Type B pancreatic cell (in vitro differentiated cells): ENCODE measurements around the gene CCSER2. TPM values are rescaled to one million over a fixed set of nuclear protein-coding genes. Genes with fewer than 3 reads are reported as not detected.

Experiments
- DNase-seq: peaks from one replicate; pipeline ENCODE4 v3.0.0; 2021; ENCODE audit warnings: mixed read lengths; ENCODE audit not compliant: unreplicated experiment; ENCODE audit errors: extremely low spot score
- H3K27ac Mint-ChIP-seq: 2 replicates; pipeline ENCODE4 v1.8.0; 2021; ENCODE audit warnings: mild to moderate bottlenecking, mixed read lengths
- H3K27me3 Mint-ChIP-seq: 2 replicates; pipeline ENCODE4 v1.8.0; 2021; ENCODE audit warnings: mixed read lengths
- H3K36me3 Mint-ChIP-seq: 2 replicates; pipeline ENCODE4 v1.8.0; 2021; ENCODE audit warnings: mixed read lengths
- H3K4me1 Mint-ChIP-seq: one replicate; pipeline ENCODE4 v1.8.0; 2021; ENCODE audit warnings: mixed read lengths; ENCODE audit not compliant: unreplicated experiment
- H3K4me3 Mint-ChIP-seq: 2 replicates; pipeline ENCODE4 v1.8.0; 2021; ENCODE audit warnings: mild to moderate bottlenecking, mixed read lengths
- H3K9me3 Mint-ChIP-seq: 2 replicates; pipeline ENCODE4 v1.8.0; 2021; ENCODE audit warnings: mixed read lengths
- CTCF ChIP-seq: fragments of 200-600 bp; sonication (generic); conservative IDR thresholded peaks from 2 replicates; pipeline ENCODE4 v1.5.0; 2021; ENCODE audit warnings: antibody characterized with exemption, mild to moderate bottlenecking
- total RNA-seq: library from RNA; stranded (reverse); gene quantifications from 2 replicates; pipeline ENCODE4 v1.2.1, GENCODE V29; 2021; ENCODE audit warnings: low replicate concordance

CCSER2 gene
- total RNA-seq, 1 donor from 2014 or later = 43.9 TPM

DNA sequence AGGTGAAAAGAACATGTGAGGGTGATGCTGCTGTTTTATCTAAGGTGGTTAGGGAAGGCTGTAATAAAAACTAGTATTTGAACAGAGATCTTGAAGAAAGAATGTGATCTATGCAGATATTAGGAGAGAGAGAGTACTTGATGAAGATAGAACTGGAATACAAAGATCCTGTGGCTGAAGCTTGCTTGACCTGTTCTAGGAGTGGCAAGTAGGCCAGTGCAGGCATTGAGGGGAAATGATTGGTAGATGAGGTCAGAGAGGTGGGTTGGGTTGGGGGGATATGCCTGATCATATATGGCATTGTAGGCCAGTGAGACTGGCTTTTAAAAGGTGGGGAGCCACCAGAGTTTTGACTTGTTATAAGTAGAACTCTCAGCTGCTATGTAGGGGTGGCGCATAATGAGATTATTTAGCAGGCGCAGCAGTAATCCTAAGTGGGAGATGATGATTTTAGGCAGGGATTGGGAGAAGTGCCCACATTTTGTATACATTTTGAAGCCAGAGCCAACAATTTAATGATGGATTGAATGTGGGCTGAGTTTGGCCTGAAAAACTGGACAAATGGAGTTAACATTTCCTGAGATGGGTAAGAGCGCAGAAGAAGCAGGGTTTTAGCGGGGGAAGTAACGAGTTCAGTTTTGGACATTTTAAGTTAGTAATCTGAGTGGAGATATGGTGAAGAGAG is 8.2 kb downstream of the CCSER2 start:
- H3K9me3 Mint-ChIP-seq = no peaks in the 10 kb centered on the region
- DNase-seq = no peak
- H3K4me1 Mint-ChIP-seq = peaks cover 9% of the 10 kb centered on the region
- no peak for TF ChIP-seq CTCF
- H3K27ac Mint-ChIP-seq = no peak overlapping the region
- no peaks in the 10 kb centered on the region for H3K27me3 Mint-ChIP-seq
- H3K36me3 Mint-ChIP-seq = no peaks in the 10 kb centered on the region
- no peak overlapping the region for H3K4me3 Mint-ChIP-seq

DNA sequence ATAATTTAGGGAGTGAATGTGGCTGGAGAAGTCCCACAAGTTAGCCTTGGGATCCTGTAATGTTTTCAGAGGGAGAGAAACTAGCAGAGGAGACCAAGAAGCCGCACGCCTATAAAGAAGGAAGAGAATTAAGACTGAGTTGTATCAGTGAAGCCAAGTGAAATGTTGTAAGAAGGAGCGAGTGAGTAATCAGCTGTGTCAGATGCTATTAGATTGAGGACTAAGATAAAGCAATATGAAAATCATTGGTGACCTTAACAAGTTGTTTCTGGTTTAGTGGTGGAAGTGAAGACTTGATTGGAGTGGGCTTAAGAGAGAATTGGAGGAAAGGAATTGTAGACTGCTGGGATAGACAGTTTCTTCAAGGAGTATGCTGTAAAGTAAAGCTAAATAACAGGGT is 8.8 kb downstream of the CCSER2 start:
- Mint-ChIP-seq H3K36me3 (no peaks in the 10 kb centered on the region), H3K4me3 (no peak overlapping the region), H3K27ac (no peak overlapping the region)

GRCh38 chr10:84339025-84339424 is 10.6 kb downstream of the CCSER2 start:
- TF ChIP-seq CTCF = no peak
- peaks cover 7% of the 10 kb centered on the region for H3K4me1 Mint-ChIP-seq

More for the DNA sequence above, 8.8 kb downstream of the CCSER2 start:
- Mint-ChIP-seq H3K9me3 (no peaks in the 10 kb centered on the region), H3K4me1 (peaks cover 8% of the 10 kb centered on the region), H3K27me3 (no peaks in the 10 kb centered on the region)
- no peak for DNase-seq
- TF ChIP-seq CTCF = no peak

GRCh38 chr10:84340187-84340586 is 11.8 kb downstream of the CCSER2 start:
- DNase-seq = no peak
- Mint-ChIP-seq H3K4me3 (no peak overlapping the region), H3K36me3 (peaks cover 9% of the 10 kb centered on the region), H3K27ac (no peak overlapping the region), H3K4me1 (peaks cover 4% of the 10 kb centered on the region), H3K9me3 (no peaks in the 10 kb centered on the region), H3K27me3 (no peaks in the 10 kb centered on the region)
- TF ChIP-seq CTCF = no peak

More at GRCh38 chr10:84339025-84339424, 10.6 kb downstream of the CCSER2 start:
- H3K9me3 Mint-ChIP-seq = no peaks in the 10 kb centered on the region
- no peaks in the 10 kb centered on the region for H3K36me3 Mint-ChIP-seq
- H3K4me3 Mint-ChIP-seq = no peak overlapping the region
- no peaks in the 10 kb centered on the region for H3K27me3 Mint-ChIP-seq
- no peak overlapping the region for H3K27ac Mint-ChIP-seq
- DNase-seq = no peak

GRCh38 chr10:84340632-84341537 is 12.5 kb downstream of the CCSER2 start:
- no peak overlapping the region for H3K4me3 Mint-ChIP-seq
- peaks cover 9% of the 10 kb centered on the region for H3K36me3 Mint-ChIP-seq
- no peak overlapping the region for H3K27ac Mint-ChIP-seq
- peaks cover 4% of the 10 kb centered on the region for H3K4me1 Mint-ChIP-seq
- H3K27me3 Mint-ChIP-seq = no peaks in the 10 kb centered on the region
- TF ChIP-seq CTCF = no peak
- H3K9me3 Mint-ChIP-seq = no peaks in the 10 kb centered on the region
- DNase-seq = no peak
